Posterior cingulate gyrus (tissue), 11 donors: ENCODE measurements around the gene TGFB1I1.
"Not testable (repeated sequence)": the region's sequence is repeated elsewhere in the genome, so short reads cannot be mapped to it uniquely, and the experiment has no call there.

Source experiments
- DNase-seq, 10 donors: peaks; one replicate each; pipeline versions ENCODE4 v3.0.0 to v3.0.0-alpha.2; 2020 to 2021; ENCODE audit warnings: mixed read lengths in 3 of 10
- intact Hi-C: fragments of 100-400 bp; cut with DNase I; formaldehyde crosslinking; loops from one replicate; pipeline ENCODE4 v1.15.1; 2023

The TGFB1I1 gene

GRCh38 chr16:31471875-31472708 is at the start of gene TGFB1I1:
Gene TGFB1I1 (plus strand): TSS chr16:31472152. CDS start chr16:31472189, 37 bp downstream.
- DNase-seq, result peak in 3 of 10 donors; percentile 46 to 68 (median 67)
- intact Hi-C loops, result no loop called here

DNA sequence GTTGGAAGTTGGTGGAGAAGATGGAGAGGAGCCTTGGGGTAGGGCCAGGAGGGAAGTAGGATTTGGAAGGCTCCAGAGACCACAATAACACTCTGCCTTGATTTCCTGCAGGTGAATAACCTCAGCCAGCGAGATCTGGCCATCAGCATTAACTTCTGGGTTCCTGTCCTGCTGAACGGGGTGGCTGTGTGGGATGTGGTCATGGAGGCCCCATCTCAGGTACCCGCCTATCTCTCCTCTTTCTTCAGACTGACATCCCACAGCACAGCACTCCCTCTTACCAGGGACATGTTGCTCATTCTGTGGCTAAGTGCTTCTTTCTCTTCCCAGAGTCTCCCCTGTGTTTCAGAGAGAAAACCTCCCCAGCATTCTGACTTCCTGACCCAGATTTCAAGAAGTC is 48.7 kb upstream of the TGFB1I1 start:
- peak in 2 of 10 donors; percentile 10 to 20 for DNase-seq
- intact Hi-C loops, result no loop called here

DNA sequence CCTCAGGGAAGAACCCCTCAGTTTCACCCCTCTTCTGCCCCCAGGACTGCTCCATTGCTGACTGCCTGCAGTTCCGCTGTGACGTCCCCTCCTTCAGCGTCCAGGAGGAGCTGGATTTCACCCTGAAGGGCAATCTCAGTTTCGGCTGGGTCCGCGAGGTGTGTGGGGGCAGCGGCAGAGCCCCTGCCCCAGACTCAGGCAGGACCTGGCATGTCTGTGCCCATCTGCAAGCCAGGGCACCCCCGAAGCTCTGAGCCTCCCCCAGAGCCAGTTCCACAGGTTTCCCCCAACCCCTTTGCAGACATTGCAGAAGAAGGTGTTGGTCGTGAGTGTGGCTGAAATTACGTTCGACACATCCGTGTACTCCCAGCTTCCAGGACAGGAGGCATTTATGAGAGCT is 48.2 kb upstream of the TGFB1I1 start:
- intact Hi-C loops, result no loop called here
- peak in 3 of 10 donors; percentile 21 to 51 (median 40) for DNase-seq

GRCh38 chr16:31427441-31428278 is 44.3 kb upstream of the TGFB1I1 start:
- intact Hi-C loops, result no loop called here
- peak in 9 of 10 donors; percentile 36 to 94 (median 56) for DNase-seq

DNA sequence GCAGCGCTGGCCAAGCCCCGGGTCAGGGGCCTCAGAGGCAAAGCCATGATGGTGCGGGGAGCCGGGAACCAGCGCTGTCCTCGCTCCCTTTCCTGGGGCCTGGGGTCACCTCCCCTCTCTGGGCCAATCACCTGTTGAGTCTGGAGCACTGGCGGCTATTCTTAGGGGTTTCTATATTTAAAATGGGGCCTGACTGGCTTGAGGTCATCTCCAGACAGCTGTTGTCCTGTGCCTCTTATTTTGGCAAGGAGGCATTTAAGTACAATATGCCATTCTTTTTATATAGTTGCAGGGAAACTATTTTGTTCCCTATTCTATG is 43.7 kb upstream of the TGFB1I1 start, which contains the start of gene COX6A2:
TSS of gene COX6A2 (minus strand) at position 82 of the 319 bp plus-strand sequence. CDS start at position 47, 35 bp downstream.
- intact Hi-C loops, result no loop called here
- no peak for DNase-seq

- peak in 2 of 10 donors; percentile 41 to 57 for DNase-seq
- intact Hi-C loops, result no loop called here
These were observed 43.2 kb upstream of the TGFB1I1 start for GRCh38 chr16:31428638-31429247.

DNA sequence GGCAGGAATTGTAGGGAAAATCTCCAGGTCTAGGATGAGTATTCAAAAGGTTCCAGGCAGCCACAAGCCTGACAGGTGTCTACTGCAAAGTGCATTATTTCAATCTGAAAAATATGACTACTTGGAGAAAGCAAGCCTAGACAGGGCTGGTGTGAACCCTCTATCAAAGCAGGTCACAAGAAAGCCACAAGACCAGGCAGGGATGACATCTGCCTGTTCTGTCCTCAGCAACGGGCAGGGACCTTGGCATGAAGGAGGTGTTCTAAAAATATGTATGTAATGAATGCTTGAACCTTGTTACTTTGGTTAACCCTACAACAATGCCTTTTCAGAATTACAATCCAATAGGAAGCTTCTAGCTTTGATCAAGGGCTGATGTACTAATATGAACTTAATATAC is 42.6 kb upstream of the TGFB1I1 start:
- DNase-seq, result peak in 2 of 10 donors; percentile 25
- intact Hi-C loops, result no loop called here

DNA sequence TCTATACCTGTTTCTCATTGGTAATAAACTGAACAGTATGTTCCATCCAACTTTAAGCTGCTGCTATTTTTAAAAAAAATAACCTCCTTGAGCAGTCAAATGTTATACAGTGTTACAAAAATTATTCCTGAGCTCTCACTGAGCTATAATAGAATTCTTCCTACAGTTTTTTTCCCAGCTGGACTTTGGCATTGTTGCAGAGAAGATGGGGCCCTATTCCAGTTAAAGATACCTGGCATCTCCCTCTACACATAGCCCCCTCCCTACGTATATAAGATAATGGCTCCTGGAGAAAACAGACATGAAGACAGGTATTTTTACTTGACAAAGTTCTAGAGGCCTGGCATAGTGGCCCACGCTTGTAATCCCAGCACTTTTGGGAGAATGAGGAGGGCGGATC is 42.2 kb upstream of the TGFB1I1 start:
- intact Hi-C loops, result no loop called here

DNA sequence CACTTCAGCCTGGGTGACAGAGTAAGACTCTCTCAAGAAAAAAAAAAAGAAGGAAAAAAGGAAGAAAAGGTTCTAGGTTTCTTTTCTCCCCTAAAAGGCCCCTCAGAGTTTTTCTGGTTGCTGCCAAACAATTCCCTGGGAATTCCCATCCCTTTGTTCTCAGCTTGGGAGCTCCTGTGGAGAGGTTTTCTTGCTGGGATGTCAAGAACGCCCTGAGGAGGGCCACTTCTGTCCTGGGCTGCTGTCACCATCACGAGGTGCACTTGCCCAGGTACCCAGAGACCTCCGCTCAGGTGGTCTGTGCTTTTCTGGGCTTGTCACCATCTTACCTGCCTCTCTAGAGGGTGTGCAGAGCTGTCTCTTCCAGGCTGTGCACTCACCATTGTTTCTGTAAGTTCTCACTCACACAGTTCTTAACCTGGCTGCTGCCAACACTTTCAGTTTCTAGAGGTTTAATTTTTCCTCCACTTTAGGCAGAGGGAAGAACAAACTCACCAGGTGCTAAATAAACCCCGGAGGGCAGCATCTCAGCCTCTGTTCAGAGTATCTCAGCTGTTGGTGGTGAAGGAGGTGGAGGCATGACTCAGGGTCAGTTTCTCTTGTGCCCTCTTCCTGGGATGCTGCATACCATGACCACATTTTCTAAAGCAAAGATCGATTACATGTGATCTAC is 41.4 kb upstream of the TGFB1I1 start:
- peak in 2 of 10 donors; percentile 17 to 20 for DNase-seq
- intact Hi-C loops, result no loop called here

More for the DNA sequence above, 42.2 kb upstream of the TGFB1I1 start:
- DNase-seq, result no peak

DNA sequence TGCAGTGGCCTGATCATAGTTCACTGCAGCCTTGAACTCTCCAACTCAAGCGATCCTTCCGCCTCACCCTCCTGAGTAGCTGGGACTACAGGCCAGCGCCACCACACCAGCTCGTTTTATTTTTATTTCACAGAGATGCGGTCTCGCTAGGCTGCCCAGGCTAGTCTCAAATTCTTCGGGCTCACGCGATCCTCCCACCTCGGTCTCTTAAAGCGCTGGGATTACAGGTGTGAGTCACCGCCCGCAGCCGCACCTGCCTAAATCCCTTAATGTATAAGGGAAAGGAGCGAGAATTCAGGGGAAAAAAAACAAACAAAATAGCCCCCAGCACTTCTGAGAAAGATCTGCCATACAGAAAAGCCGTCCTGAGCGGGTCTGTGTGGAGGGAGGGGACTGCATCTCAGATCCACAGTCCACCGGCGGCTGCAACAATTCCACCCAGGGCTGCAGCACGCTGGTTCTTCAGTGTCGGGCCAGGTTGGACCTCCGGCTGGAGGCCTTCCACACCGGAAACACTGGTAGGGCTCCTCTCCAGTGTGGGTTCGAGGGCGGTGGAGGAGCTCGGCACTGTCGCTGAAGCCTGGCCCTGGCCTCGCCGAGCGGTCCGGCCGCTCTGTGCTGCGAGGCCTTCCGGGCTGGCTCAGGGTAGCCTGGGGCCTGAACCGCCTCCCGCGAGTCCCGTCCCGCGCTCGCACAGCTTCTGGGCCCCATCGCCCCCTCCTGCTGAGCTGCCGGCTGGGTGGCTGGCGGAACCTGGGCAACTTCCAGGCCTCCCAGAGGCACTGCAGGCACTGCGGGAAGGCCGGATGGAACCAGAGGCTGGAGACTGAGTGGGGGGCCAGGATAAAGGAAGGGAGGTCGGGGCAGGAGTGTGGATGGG is 36.4 kb upstream of the TGFB1I1 start:
- DNase-seq, result peak in 2 of 10 donors; percentile 51 to 67
- intact Hi-C loops, result no loop called here

- DNase-seq, result peak in 2 of 10 donors; percentile 59 to 75
- intact Hi-C loops, result no loop called here
These were observed 35.5 kb upstream of the TGFB1I1 start for GRCh38 chr16:31436221-31437045.

DNA sequence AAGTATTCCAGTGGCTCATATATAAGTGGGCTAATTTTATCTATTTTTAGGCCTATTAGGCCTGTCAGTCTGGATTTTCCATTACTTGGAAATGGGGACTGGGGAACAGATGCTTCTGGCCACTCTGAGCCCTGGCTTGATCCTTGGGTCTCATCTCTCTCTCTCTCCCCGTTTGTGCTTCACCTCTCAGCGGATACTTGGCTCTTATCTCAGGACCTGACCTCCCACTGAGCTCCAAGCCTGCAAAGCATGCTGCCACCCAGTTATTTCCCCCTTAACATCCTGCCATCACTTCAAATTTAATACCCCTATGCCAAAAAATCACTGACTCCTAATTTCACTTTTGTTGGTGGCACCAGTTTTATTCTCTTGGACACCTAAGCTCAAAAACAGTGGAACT is 33.5 kb upstream of the TGFB1I1 start:
- intact Hi-C loops, result no loop called here

DNA sequence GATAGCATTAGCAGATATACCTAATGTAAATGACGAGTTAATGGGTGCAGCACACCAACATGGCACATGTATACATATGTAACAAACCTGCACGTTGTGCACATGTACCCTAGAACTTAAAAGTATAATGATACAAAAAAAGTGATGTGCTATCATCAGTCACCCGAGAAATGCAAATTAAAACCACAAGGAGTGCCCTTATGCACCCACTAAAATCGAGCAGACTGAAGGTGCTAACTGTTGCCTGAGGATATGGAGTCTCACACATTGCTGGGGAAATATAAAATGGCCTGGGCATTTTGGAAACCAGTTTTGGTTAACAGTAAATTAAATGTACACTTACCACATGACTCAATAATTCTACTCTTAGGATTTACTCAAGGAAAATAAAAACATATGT is 32.9 kb upstream of the TGFB1I1 start:
- intact Hi-C loops, DNase-seq: not testable (repeated sequence)

More for the DNA sequence above, 33.5 kb upstream of the TGFB1I1 start:
- peak in 1 of 10 donors; percentile 0 for DNase-seq

DNA sequence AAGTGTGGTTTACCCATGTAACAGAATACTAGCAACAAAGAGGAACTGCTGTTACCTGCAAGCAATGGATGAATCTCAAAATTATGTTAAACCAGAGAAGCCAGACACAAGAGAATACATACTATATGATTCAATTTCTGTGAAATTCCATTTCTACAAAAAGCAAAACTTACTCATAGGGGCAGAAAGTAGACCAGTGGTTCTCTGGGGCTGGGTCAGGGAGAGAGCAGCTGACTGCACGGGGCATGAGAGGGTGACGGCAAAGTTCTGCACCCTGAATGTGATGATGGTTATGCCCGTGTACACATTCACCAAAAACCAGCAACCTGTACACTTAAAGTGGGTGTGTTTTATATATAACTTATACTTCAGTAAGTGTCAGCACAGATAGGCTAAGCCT is 32.4 kb upstream of the TGFB1I1 start:
- intact Hi-C loops, result no loop called here
- DNase-seq, result peak in 1 of 10 donors; percentile 5

DNA sequence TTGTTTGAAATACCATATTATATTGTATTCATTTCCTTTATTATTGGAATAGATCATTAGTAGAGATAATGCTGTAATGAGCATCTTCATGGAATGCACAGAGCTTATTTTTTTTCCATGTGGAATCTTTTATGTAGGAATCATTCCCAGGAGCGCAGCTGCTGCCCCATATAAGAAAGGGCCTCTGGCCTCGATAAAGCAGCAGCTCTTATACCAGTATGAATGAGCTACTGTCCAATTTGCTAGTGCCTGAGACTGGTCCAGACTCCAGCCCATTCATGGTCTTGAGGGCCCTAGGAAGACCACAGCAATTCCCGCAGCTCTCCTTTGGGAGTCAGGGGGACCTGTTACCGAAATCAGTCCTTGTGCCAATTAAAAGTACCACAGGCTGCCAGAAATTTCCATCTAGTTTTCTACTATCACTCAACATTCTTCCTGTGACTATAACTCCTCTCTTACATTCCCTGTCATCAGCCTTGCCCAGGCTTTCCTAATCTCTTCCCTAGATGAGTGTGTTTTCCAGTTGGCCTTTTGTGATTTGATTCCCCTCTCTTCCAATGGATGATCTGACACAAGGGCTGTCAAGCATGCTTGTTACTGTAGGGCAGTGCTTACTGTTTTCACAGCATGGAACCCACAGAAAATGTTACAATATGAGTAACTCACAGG is 31.3 kb upstream of the TGFB1I1 start:
- intact Hi-C loops, result no loop called here
- peak in 2 of 10 donors; percentile 14 to 27 for DNase-seq

- intact Hi-C loops, result loop anchor here (2.0 kb wide), 1 partner anchor 457 kb away; the partner anchor contains the start of gene HSD3B7
These were observed 30.0 kb upstream of the TGFB1I1 start for GRCh38 chr16:31441956-31442355.

GRCh38 chr16:31445931-31446330 is 26.0 kb upstream of the TGFB1I1 start:
- intact Hi-C loops, result not testable (repeated sequence)
- DNase-seq, result peak in 2 of 10 donors; percentile 3 to 8

More at GRCh38 chr16:31441956-31442355, 30.0 kb upstream of the TGFB1I1 start:
- peak in 3 of 10 donors; percentile 70 to 89 (median 85) for DNase-seq
